SK-N-SH treated with all-trans-retinoic acid at 6 μM for 48 hours (cell line): ENCODE results near the gene ZBTB5.

Source experiments
- ATAC-seq: fragments of 200-7000 bp; cut with Tn5 transposase; 3 replicates; pipeline ENCODE4 v1.9.1; 2020; ENCODE audit warnings: mild to moderate bottlenecking, moderate library complexity
- ARNTL ChIP-seq: fragments of 450-650 bp; formaldehyde crosslinking; IDR thresholded peaks from 2 replicates; pipeline ENCODE4 v1.5.0; 2020; ENCODE audit warnings: low read depth, mild to moderate bottlenecking, moderate library complexity, borderline replicate concordance
- CREB5 ChIP-seq: fragments of 250-450 bp; sonication (Bioruptor Pico); IDR thresholded peaks from 2 replicates; pipeline ENCODE4 v1.5.1; 2020; ENCODE audit warnings: low read depth, mild to moderate bottlenecking, moderate library complexity
- CSDC2 ChIP-seq: fragments of 250-450 bp; sonication (Bioruptor Pico); IDR thresholded peaks from 2 replicates; pipeline ENCODE4 v1.5.0; 2020; ENCODE audit warnings: mild to moderate bottlenecking, moderate library complexity
- CSRNP3 ChIP-seq: fragments of 250-450 bp; sonication (Bioruptor Pico); IDR thresholded peaks from 2 replicates; pipeline ENCODE4 v1.5.1; 2021; ENCODE audit warnings: mild to moderate bottlenecking, moderate library complexity
- ESRRG ChIP-seq: fragments of 250-450 bp; sonication (Bioruptor Pico); IDR thresholded peaks from 2 replicates; pipeline ENCODE4 v1.6.1; 2021; ENCODE audit warnings: mild to moderate bottlenecking
- GLIS3 ChIP-seq: fragments of 250-450 bp; sonication (Bioruptor Pico); IDR thresholded peaks from 2 replicates; pipeline ENCODE4 v1.5.0; 2020; ENCODE audit warnings: mild to moderate bottlenecking, moderate library complexity
- ISL1 ChIP-seq: fragments of 250-450 bp; sonication (Bioruptor Pico); IDR thresholded peaks from 2 replicates; pipeline ENCODE4 v2.1.2; 2022; ENCODE audit warnings: mild to moderate bottlenecking, moderate library complexity
- OSR1 ChIP-seq: fragments of 250-450 bp; sonication (Bioruptor Pico); IDR thresholded peaks from 2 replicates; pipeline ENCODE4 v1.8.0; 2022; ENCODE audit warnings: moderate library complexity, mild to moderate bottlenecking, inconsistent platforms
- POU6F1 ChIP-seq: fragments of 250-450 bp; sonication (Bioruptor Pico); IDR thresholded peaks from 2 replicates; pipeline ENCODE4 v1.8.0; 2021; ENCODE audit warnings: low read depth, mild to moderate bottlenecking, moderate library complexity, borderline replicate concordance
- PPARA ChIP-seq: fragments of 250-450 bp; sonication (Bioruptor Pico); IDR thresholded peaks from 2 replicates; pipeline ENCODE4 v1.5.0; 2020; ENCODE audit warnings: mild to moderate bottlenecking, borderline replicate concordance
- RARB ChIP-seq: fragments of 250-450 bp; sonication (Bioruptor Pico); IDR thresholded peaks from 2 replicates; pipeline ENCODE4 v1.8.0; 2021; ENCODE audit warnings: mild to moderate bottlenecking, moderate library complexity
- SNAI2 ChIP-seq: fragments of 250-450 bp; sonication (Bioruptor Pico); IDR thresholded peaks from 2 replicates; pipeline ENCODE4 v1.5.0; 2020; ENCODE audit warnings: mild to moderate bottlenecking, moderate library complexity
- TCF4 ChIP-seq: fragments of 250-450 bp; sonication (Bioruptor Pico); IDR thresholded peaks from 2 replicates; pipeline ENCODE4 v1.8.0; 2021; ENCODE audit warnings: mild to moderate bottlenecking, moderate library complexity, borderline replicate concordance
- TOX ChIP-seq: fragments of 250-450 bp; sonication (Bioruptor Pico); IDR thresholded peaks from 2 replicates; pipeline ENCODE4 v1.8.0; 2021; ENCODE audit warnings: mild to moderate bottlenecking, moderate library complexity, borderline replicate concordance
- TSHZ2 ChIP-seq: fragments of 250-450 bp; sonication (Bioruptor Pico); IDR thresholded peaks from 2 replicates; pipeline ENCODE4 v1.5.0; 2020; ENCODE audit warnings: mild to moderate bottlenecking, moderate library complexity
- ZFP3 ChIP-seq: fragments of 250-450 bp; sonication (Bioruptor Pico); IDR thresholded peaks from 2 replicates; pipeline ENCODE4 v1.5.0; 2020; ENCODE audit warnings: mild to moderate bottlenecking, moderate library complexity
- ZFP30 ChIP-seq: fragments of 450-650 bp; formaldehyde crosslinking; IDR thresholded peaks from 2 replicates; pipeline ENCODE4 v1.5.0; 2022; ENCODE audit warnings: mild to moderate bottlenecking, moderate library complexity
- ZNF565 ChIP-seq: fragments of 450-650 bp; formaldehyde crosslinking; conservative IDR thresholded peaks from 2 replicates; pipeline ENCODE4 v1.5.0; 2020; ENCODE audit warnings: low read depth, mild to moderate bottlenecking, moderate library complexity
- ZNF70 ChIP-seq: fragments of 450-650 bp; formaldehyde crosslinking; IDR thresholded peaks from 2 replicates; pipeline ENCODE4 v1.5.0; 2020; ENCODE audit warnings: mild to moderate bottlenecking, moderate library complexity
- ZNF8 ChIP-seq: fragments of 450-650 bp; formaldehyde crosslinking; IDR thresholded peaks from 2 replicates; pipeline ENCODE4 v1.5.0; 2020; ENCODE audit warnings: mild to moderate bottlenecking, moderate library complexity

ZBTB5 gene

GRCh38 chr9:37413311-37413710 lies 51.9 kb downstream of the ZBTB5 start:
- TF ChIP-seq CSDC2 (CRISPR knock-in tag) (no peak), ZNF70 (no peak), CSRNP3 (CRISPR knock-in tag) (no peak), PPARA (CRISPR knock-in tag) (no peak), OSR1 (CRISPR knock-in tag) (no peak), TSHZ2 (CRISPR knock-in tag) (no peak), ZFP3 (CRISPR knock-in tag) (no peak), GLIS3 (no peak), CREB5 (no peak)
- no peak for ATAC-seq

GRCh38 chr9:37412431-37413151 lies 52.7 kb downstream of the ZBTB5 start:
- ATAC-seq = no peak
- TF ChIP-seq ZNF8 (CRISPR knock-in tag) = no peak
- TF ChIP-seq CSDC2 (CRISPR knock-in tag) = no peak
- no peak for TF ChIP-seq TCF4 (CRISPR knock-in tag)
- TF ChIP-seq ISL1 (CRISPR knock-in tag) = no peak
- TF ChIP-seq ZNF565 = no peak
- no peak for TF ChIP-seq ARNTL (CRISPR knock-in tag)
- TF ChIP-seq ZNF70 = no peak
- TF ChIP-seq ZFP3 (CRISPR knock-in tag) = no peak
- no peak for TF ChIP-seq PPARA (CRISPR knock-in tag)
- TF ChIP-seq POU6F1 (CRISPR knock-in tag) = no peak
- TF ChIP-seq TOX (CRISPR knock-in tag) = no peak
- TF ChIP-seq SNAI2 (CRISPR knock-in tag) = no peak
- TF ChIP-seq TSHZ2 (CRISPR knock-in tag) = no peak

- TF ChIP-seq SNAI2 (CRISPR knock-in tag) (no peak), OSR1 (CRISPR knock-in tag) (no peak), RARB (CRISPR knock-in tag) (no peak), ZFP30 (no peak), CSRNP3 (CRISPR knock-in tag) (no peak), ESRRG (CRISPR knock-in tag) (no peak), GLIS3 (no peak), ZNF70 (no peak)
- TF ChIP-seq, all 23 proteins: peak for 0
- ATAC-seq = peak; percentile 31; the same call in 2 of the 3 replicates
These were observed 54.1 kb downstream of the ZBTB5 start for GRCh38 chr9:37410969-37411785.
